ENCODE data around the gene PRICKLE1.

Gene PRICKLE1

GRCh38 chr12:42589465-42590329 lies at the start of gene PRICKLE1:
PRICKLE1 (minus strand) TSS chr12:42589746; CDS start chr12:42472516, 117,230 bp downstream.
- Histone ChIP-seq H3K36me3 (ENCODE audit: control insufficient read depth, insufficient read depth, low read length) (no peaks in the 10 kb centered on the region; the same call in 1 of the 2 replicates), H3K4me1 (ENCODE audit: control insufficient read depth, insufficient read depth, low read length) (no peaks in the 10 kb centered on the region), H3K4me3 (ENCODE audit: low read length) (peak within 1 kb of the TSS; percentile 75), H3K9me3 (ENCODE audit: control insufficient read depth, insufficient read depth, low read length) (no peaks in the 10 kb centered on the region), H3K27ac (ENCODE audit: low read length) (no peak within 1 kb of the TSS), H3K27me3 (ENCODE audit: control insufficient read depth, insufficient read depth, low read length) (peaks cover 17% of the 10 kb centered on the region)
- no peak for DNase-seq (ENCODE audit: low read depth, low spot score)
- WGBS (ENCODE audit: insufficient coverage, insufficient read length) = no CpG with 5 or more reads among the region's 107 CpGs

- Histone ChIP-seq H3K36me3 (ENCODE audit: control insufficient read depth, insufficient read depth, low read length) (no peaks in the 10 kb centered on the region), H3K27ac (ENCODE audit: low read length) (no peak overlapping the region), H3K4me3 (ENCODE audit: low read length) (no peak overlapping the region), H3K27me3 (ENCODE audit: control insufficient read depth, insufficient read depth, low read length) (no peaks in the 10 kb centered on the region), H3K4me1 (ENCODE audit: control insufficient read depth, insufficient read depth, low read length) (no peaks in the 10 kb centered on the region), H3K9me3 (ENCODE audit: control insufficient read depth, insufficient read depth, low read length) (no peaks in the 10 kb centered on the region)
- no peak for DNase-seq (ENCODE audit: low read depth, low spot score)
- WGBS (ENCODE audit: insufficient coverage, insufficient read length) = no CpG with 5 or more reads among the region's 4 CpGs
These were observed 49.2 kb upstream of the PRICKLE1 start for GRCh38 chr12:42638697-42639096.

GRCh38 chr12:42638011-42638410 lies 48.5 kb upstream of the PRICKLE1 start:
- H3K9me3 ChIP-seq (ENCODE audit: control insufficient read depth, insufficient read depth, low read length) = no peaks in the 10 kb centered on the region
- no peaks in the 10 kb centered on the region for H3K27me3 ChIP-seq (ENCODE audit: control insufficient read depth, insufficient read depth, low read length)
- H3K4me1 ChIP-seq (ENCODE audit: control insufficient read depth, insufficient read depth, low read length) = no peaks in the 10 kb centered on the region
- H3K36me3 ChIP-seq (ENCODE audit: control insufficient read depth, insufficient read depth, low read length) = no peaks in the 10 kb centered on the region
- no peak overlapping the region for H3K27ac ChIP-seq (ENCODE audit: low read length)
- no peak for DNase-seq (ENCODE audit: low read depth, low spot score)
- H3K4me3 ChIP-seq (ENCODE audit: low read length) = no peak overlapping the region

GRCh38 chr12:42636993-42637392 lies 47.4 kb upstream of the PRICKLE1 start:
- no peak for DNase-seq (ENCODE audit: low read depth, low spot score)
- H3K4me1 ChIP-seq (ENCODE audit: control insufficient read depth, insufficient read depth, low read length) = no peaks in the 10 kb centered on the region
- no CpG with 5 or more reads among the region's 21 CpGs for WGBS (ENCODE audit: insufficient coverage, insufficient read length)
- H3K27ac ChIP-seq (ENCODE audit: low read length) = no peak overlapping the region
- H3K4me3 ChIP-seq (ENCODE audit: low read length) = no peak overlapping the region
- H3K36me3 ChIP-seq (ENCODE audit: control insufficient read depth, insufficient read depth, low read length) = no peaks in the 10 kb centered on the region
- H3K9me3 ChIP-seq (ENCODE audit: control insufficient read depth, insufficient read depth, low read length) = no peaks in the 10 kb centered on the region
- H3K27me3 ChIP-seq (ENCODE audit: control insufficient read depth, insufficient read depth, low read length) = no peaks in the 10 kb centered on the region

- Histone ChIP-seq H3K4me3 (ENCODE audit: low read length) (no peak overlapping the region), H3K27ac (ENCODE audit: low read length) (no peak overlapping the region), H3K36me3 (ENCODE audit: control insufficient read depth, insufficient read depth, low read length) (no peaks in the 10 kb centered on the region), H3K4me1 (ENCODE audit: control insufficient read depth, insufficient read depth, low read length) (no peaks in the 10 kb centered on the region), H3K9me3 (ENCODE audit: control insufficient read depth, insufficient read depth, low read length) (no peaks in the 10 kb centered on the region), H3K27me3 (ENCODE audit: control insufficient read depth, insufficient read depth, low read length) (no peaks in the 10 kb centered on the region)
- DNase-seq (ENCODE audit: low read depth, low spot score) = no peak
- no CpG with 5 or more reads among the region's 4 CpGs for WGBS (ENCODE audit: insufficient coverage, insufficient read length)
These were observed 44.0 kb upstream of the PRICKLE1 start for GRCh38 chr12:42633594-42633993.

- DNase-seq (ENCODE audit: low read depth, low spot score) = no peak
These were observed 42.0 kb upstream of the PRICKLE1 start for GRCh38 chr12:42631513-42631912.

GRCh38 chr12:42630314-42630713 lies 40.8 kb upstream of the PRICKLE1 start:
- H3K27me3 ChIP-seq (ENCODE audit: control insufficient read depth, insufficient read depth, low read length) = no peaks in the 10 kb centered on the region
- no peaks in the 10 kb centered on the region for H3K4me1 ChIP-seq (ENCODE audit: control insufficient read depth, insufficient read depth, low read length)
- DNase-seq (ENCODE audit: low read depth, low spot score) = no peak
- no peaks in the 10 kb centered on the region for H3K36me3 ChIP-seq (ENCODE audit: control insufficient read depth, insufficient read depth, low read length)
- H3K27ac ChIP-seq (ENCODE audit: low read length) = no peak overlapping the region
- no peaks in the 10 kb centered on the region for H3K9me3 ChIP-seq (ENCODE audit: control insufficient read depth, insufficient read depth, low read length)
- no peak overlapping the region for H3K4me3 ChIP-seq (ENCODE audit: low read length)
- no CpG with 5 or more reads among the region's 1 CpG for WGBS (ENCODE audit: insufficient coverage, insufficient read length)

More at GRCh38 chr12:42631513-42631912, 42.0 kb upstream of the PRICKLE1 start:
- Histone ChIP-seq H3K27me3 (ENCODE audit: control insufficient read depth, insufficient read depth, low read length) (no peaks in the 10 kb centered on the region), H3K27ac (ENCODE audit: low read length) (no peak overlapping the region), H3K9me3 (ENCODE audit: control insufficient read depth, insufficient read depth, low read length) (no peaks in the 10 kb centered on the region), H3K4me1 (ENCODE audit: control insufficient read depth, insufficient read depth, low read length) (no peaks in the 10 kb centered on the region), H3K4me3 (ENCODE audit: low read length) (no peak overlapping the region), H3K36me3 (ENCODE audit: control insufficient read depth, insufficient read depth, low read length) (no peaks in the 10 kb centered on the region)
- WGBS (ENCODE audit: insufficient coverage, insufficient read length) = no CpG with 5 or more reads among the region's 1 CpG

- Histone ChIP-seq H3K27ac (ENCODE audit: low read length) (no peak overlapping the region), H3K27me3 (ENCODE audit: control insufficient read depth, insufficient read depth, low read length) (no peaks in the 10 kb centered on the region), H3K4me1 (ENCODE audit: control insufficient read depth, insufficient read depth, low read length) (no peaks in the 10 kb centered on the region), H3K9me3 (ENCODE audit: control insufficient read depth, insufficient read depth, low read length) (no peaks in the 10 kb centered on the region), H3K36me3 (ENCODE audit: control insufficient read depth, insufficient read depth, low read length) (no peaks in the 10 kb centered on the region), H3K4me3 (ENCODE audit: low read length) (no peak overlapping the region)
- no CpG with 5 or more reads among the region's 6 CpGs for WGBS (ENCODE audit: insufficient coverage, insufficient read length)
- DNase-seq (ENCODE audit: low read depth, low spot score) = no peak
These were observed 37.6 kb upstream of the PRICKLE1 start for GRCh38 chr12:42627151-42627550.

- no CpG with 5 or more reads among the region's 4 CpGs for WGBS (ENCODE audit: insufficient coverage, insufficient read length)
- no peaks in the 10 kb centered on the region for H3K9me3 ChIP-seq (ENCODE audit: control insufficient read depth, insufficient read depth, low read length)
- no peak overlapping the region for H3K4me3 ChIP-seq (ENCODE audit: low read length)
- H3K27me3 ChIP-seq (ENCODE audit: control insufficient read depth, insufficient read depth, low read length) = no peaks in the 10 kb centered on the region
- DNase-seq (ENCODE audit: low read depth, low spot score) = no peak
- no peaks in the 10 kb centered on the region for H3K36me3 ChIP-seq (ENCODE audit: control insufficient read depth, insufficient read depth, low read length)
- no peak overlapping the region for H3K27ac ChIP-seq (ENCODE audit: low read length)
- H3K4me1 ChIP-seq (ENCODE audit: control insufficient read depth, insufficient read depth, low read length) = no peaks in the 10 kb centered on the region
These were observed 36.1 kb upstream of the PRICKLE1 start for GRCh38 chr12:42625611-42626010.

GRCh38 chr12:42617622-42618021 lies 28.1 kb upstream of the PRICKLE1 start:
- H3K27me3 ChIP-seq (ENCODE audit: control insufficient read depth, insufficient read depth, low read length) = no peaks in the 10 kb centered on the region
- no peak overlapping the region for H3K27ac ChIP-seq (ENCODE audit: low read length)
- no CpG with 5 or more reads among the region's 1 CpG for WGBS (ENCODE audit: insufficient coverage, insufficient read length)
- DNase-seq (ENCODE audit: low read depth, low spot score) = no peak
- no peak overlapping the region for H3K4me3 ChIP-seq (ENCODE audit: low read length)
- no peaks in the 10 kb centered on the region for H3K9me3 ChIP-seq (ENCODE audit: control insufficient read depth, insufficient read depth, low read length)
- no peaks in the 10 kb centered on the region for H3K36me3 ChIP-seq (ENCODE audit: control insufficient read depth, insufficient read depth, low read length)
- H3K4me1 ChIP-seq (ENCODE audit: control insufficient read depth, insufficient read depth, low read length) = no peaks in the 10 kb centered on the region

- no peak for DNase-seq (ENCODE audit: low read depth, low spot score)
- Histone ChIP-seq H3K27me3 (ENCODE audit: control insufficient read depth, insufficient read depth, low read length) (no peaks in the 10 kb centered on the region), H3K36me3 (ENCODE audit: control insufficient read depth, insufficient read depth, low read length) (no peaks in the 10 kb centered on the region), H3K9me3 (ENCODE audit: control insufficient read depth, insufficient read depth, low read length) (no peaks in the 10 kb centered on the region), H3K4me3 (ENCODE audit: low read length) (no peak overlapping the region), H3K27ac (ENCODE audit: low read length) (no peak overlapping the region), H3K4me1 (ENCODE audit: control insufficient read depth, insufficient read depth, low read length) (no peaks in the 10 kb centered on the region)
- WGBS (ENCODE audit: insufficient coverage, insufficient read length) = no CpG with 5 or more reads among the region's 3 CpGs
These were observed 25.5 kb upstream of the PRICKLE1 start for GRCh38 chr12:42615006-42615405.

Measured in iPS DF 6.9 (cell line).